ENCODE results near the gene OR2M7.

DNA sequence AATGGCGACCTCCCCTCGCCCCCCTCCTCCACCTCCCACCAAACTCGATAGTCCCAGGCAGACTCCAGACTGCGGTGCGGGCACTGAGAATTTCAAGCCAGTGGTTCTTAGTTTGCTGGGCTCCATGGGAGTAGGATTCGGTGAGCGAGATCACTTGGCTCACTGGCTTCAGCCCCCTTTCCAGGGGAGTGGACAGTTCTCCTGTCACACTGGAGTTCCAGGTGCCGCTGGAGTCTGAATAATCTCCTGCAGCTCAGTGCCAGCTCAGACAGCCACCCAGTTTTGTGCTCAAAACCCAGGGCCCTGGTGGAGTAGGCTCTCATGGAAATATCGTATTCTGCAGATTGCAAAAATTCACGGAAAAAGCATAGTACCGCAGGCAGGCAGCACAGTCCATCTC is 7.6 kb downstream of the OR2M7 start:
- TF ChIP-seq, protein P1, sequence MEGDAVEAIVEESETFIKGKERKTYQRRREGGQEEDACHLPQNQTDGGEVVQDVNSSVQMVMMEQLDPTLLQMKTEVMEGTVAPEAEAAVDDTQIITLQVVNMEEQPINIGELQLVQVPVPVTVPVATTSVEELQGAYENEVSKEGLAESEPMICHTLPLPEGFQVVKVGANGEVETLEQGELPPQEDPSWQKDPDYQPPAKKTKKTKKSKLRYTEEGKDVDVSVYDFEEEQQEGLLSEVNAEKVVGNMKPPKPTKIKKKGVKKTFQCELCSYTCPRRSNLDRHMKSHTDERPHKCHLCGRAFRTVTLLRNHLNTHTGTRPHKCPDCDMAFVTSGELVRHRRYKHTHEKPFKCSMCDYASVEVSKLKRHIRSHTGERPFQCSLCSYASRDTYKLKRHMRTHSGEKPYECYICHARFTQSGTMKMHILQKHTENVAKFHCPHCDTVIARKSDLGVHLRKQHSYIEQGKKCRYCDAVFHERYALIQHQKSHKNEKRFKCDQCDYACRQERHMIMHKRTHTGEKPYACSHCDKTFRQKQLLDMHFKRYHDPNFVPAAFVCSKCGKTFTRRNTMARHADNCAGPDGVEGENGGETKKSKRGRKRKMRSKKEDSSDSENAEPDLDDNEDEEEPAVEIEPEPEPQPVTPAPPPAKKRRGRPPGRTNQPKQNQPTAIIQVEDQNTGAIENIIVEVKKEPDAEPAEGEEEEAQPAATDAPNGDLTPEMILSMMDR (IDR thresholded peaks at IDR 0.05) = no peak
- TF ChIP-seq EZH2 (IDR thresholded peaks at IDR 0.05) (no peak), EZH2phosphoT487 (IDR thresholded peaks at IDR 0.05) (no peak)
